ES-I3 (cell line): ENCODE results near the gene SPNS3.

ENCODE experiments used
- H3K36me3 ChIP-seq: 2 replicates; pipeline ENCODE4 v1.6.1; 2013; ENCODE audit warnings: mild to moderate bottlenecking, low read length, control low read depth, moderate library complexity; ENCODE audit not compliant: insufficient read depth
- H3K4me1 ChIP-seq: 2 replicates; pipeline ENCODE4 v1.6.1; 2013; ENCODE audit warnings: mild to moderate bottlenecking, control low read depth, low read length; ENCODE audit not compliant: insufficient read depth
- H3K9ac ChIP-seq: 2 replicates; pipeline ENCODE4 v1.6.1; 2013; ENCODE audit warnings: low read depth, mild to moderate bottlenecking, low read length, moderate library complexity
- H3K9me3 ChIP-seq: 2 replicates; pipeline ENCODE4 v1.6.1; 2013; ENCODE audit warnings: mild to moderate bottlenecking, low read length, moderate library complexity; ENCODE audit not compliant: control insufficient read depth, insufficient read depth

Gene SPNS3

DNA sequence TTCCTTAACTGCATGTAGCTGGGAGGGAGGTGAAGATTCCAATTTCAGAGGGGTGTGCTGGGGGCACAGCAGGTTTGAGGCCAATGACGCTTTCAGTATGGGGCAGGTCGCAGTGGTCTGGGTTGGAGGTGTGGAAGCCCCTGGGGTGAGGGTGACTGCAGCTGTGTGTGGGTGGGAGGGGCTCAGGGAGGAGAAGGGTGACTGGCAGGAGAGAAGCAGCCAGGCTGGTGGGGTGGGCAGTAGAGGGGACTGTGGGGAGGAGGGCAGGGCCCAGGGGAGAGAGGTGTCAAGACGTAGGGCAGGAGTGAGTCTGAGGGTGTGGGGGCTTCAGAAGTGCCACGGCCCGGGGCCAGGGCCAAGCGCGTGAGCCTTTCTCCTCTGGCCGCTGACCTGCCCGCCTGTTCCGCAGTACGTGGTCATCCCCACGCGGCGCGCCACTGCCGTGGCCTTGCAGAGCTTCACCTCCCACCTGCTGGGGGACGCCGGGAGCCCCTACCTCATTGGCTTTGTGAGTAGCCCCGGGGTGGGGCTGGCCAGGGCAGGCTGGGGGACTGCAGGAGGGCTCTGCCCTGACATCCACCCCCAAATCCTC lies 102.0 kb downstream of the SPNS3 start:
- Histone ChIP-seq H3K4me1 (peaks cover 4% of the 10 kb centered on the region; the same call in 1 of the 2 replicates), H3K9ac (no peak overlapping the region)

DNA sequence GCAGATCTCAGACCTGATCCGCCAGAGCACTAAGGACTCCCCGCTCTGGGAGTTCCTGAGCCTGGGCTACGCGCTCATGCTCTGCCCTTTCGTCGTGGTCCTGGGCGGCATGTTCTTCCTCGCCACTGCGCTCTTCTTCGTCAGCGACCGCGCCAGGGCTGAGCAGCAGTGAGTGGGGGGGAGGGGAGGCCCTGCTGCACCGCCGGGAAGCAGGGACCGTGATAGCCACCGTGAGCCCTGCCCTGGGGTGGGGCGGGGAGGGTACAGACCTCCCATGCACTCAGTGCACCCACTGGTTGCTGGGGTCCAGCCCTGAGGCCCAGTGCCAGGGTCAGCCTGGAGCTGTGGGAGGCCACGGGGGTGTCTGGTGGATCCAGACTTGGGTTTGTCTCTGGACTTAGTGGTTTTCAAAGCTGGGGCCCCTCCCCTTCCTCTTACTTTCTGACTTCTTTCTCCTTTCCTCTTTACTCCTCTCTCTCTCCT lies 102.6 kb downstream of the SPNS3 start:
- no peak overlapping the region; the same call in 1 of the 2 replicates for H3K9ac ChIP-seq
- peaks cover 4% of the 10 kb centered on the region; the same call in 1 of the 2 replicates for H3K4me1 ChIP-seq
- H3K36me3 ChIP-seq = no peaks in the 10 kb centered on the region; the same call in 1 of the 2 replicates
- no peaks in the 10 kb centered on the region for H3K9me3 ChIP-seq

More for the DNA sequence above, 102.0 kb downstream of the SPNS3 start:
- Histone ChIP-seq H3K9me3 (no peaks in the 10 kb centered on the region), H3K36me3 (no peaks in the 10 kb centered on the region; the same call in 1 of the 2 replicates)

DNA sequence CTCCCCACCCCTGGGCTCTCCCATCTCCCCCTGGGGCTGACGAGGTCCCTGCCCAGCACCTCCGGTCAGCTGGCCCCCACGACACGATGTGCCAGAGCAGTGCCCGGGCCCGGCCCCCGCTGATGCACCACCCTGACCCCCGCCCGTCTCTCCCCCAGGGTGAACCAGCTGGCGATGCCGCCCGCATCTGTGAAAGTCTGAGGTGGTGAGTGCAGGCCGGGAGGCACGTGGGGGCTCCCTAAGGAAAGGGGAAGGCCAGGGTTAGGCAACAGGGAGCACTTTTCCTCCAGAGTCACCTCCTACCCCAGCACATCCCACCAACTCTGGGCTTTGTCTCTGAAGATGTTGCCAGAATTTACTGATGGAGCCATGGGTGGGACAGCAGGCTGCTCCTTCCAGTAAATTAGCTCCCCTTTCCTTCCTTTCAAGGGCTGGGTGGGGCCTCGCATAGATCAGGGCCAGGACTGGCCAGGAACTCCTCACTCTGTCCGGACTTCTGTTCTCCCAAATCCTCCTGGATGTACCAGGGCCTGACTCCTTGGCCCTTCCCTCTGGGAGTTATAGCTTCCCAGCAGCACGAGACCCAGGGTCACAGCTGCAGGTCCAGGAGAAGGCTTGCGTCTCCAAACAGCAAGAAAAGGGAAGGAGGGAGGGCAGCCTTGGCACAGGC lies 103.1 kb downstream of the SPNS3 start:
- no peaks in the 10 kb centered on the region for H3K9me3 ChIP-seq
- H3K4me1 ChIP-seq = peaks cover 4% of the 10 kb centered on the region; the same call in 1 of the 2 replicates
- H3K36me3 ChIP-seq = no peaks in the 10 kb centered on the region; the same call in 1 of the 2 replicates
- H3K9ac ChIP-seq = no peak overlapping the region
